Stimulated activated CD4-positive, alpha-beta T cell treated with anti-CD3 and anti-CD28 coated beads, Interleukin-1b, Interleukin-23, amount 100 ng/mL, for 48 hours (primary cell): Measurements from ENCODE around the gene LRIT2.
"Not testable (repeated sequence)": the region's sequence is repeated elsewhere in the genome, so short reads cannot be mapped to it uniquely, and the experiment has no call there.

Experiments used
- DNase-seq: peaks from one replicate; pipeline ENCODE4 v3.0.0-alpha.2; 2020

Gene LRIT2

GRCh38 chr10:84179059-84179710 is 46.2 kb downstream of the LRIT2 start:
- peak; percentile 25 for DNase-seq

- DNase-seq = no peak
Observed at GRCh38 chr10:84178160-84178609, 47.2 kb downstream of the LRIT2 start.

- no peak for DNase-seq
Observed at GRCh38 chr10:84177541-84178141, 47.7 kb downstream of the LRIT2 start.

GRCh38 chr10:84176836-84177474 is 48.4 kb downstream of the LRIT2 start:
- no peak for DNase-seq

- no peak for DNase-seq
Observed at GRCh38 chr10:84176351-84176750, 49.0 kb downstream of the LRIT2 start.

- no peak for DNase-seq
Observed at GRCh38 chr10:84175436-84175835, 49.9 kb downstream of the LRIT2 start.

GRCh38 chr10:84173501-84173929 is 51.8 kb downstream of the LRIT2 start, which contains the start of gene GPR15LG:
Gene GPR15LG (plus strand): TSS chr10:84173801. CDS start chr10:84173852, 51 bp downstream.
- DNase-seq = no peak

- no peak for DNase-seq
Observed at GRCh38 chr10:84172467-84173356, 52.6 kb downstream of the LRIT2 start.

- DNase-seq = not testable (repeated sequence)
Observed at GRCh38 chr10:84171700-84172466, 53.5 kb downstream of the LRIT2 start.

- not testable (repeated sequence) for DNase-seq
Observed at GRCh38 chr10:84171237-84171636, 54.1 kb downstream of the LRIT2 start.
